COR-L47 (cell line): ENCODE measurements around the gene MAP3K5.
"Not testable (repeated sequence)": the region's sequence is repeated elsewhere in the genome, so short reads cannot be mapped to it uniquely, and the experiment has no call there.

Experiments used
- DNase-seq: peaks from one replicate; lab custom pipeline; 2025; lab: John Stamatoyannopoulos, UW

Gene MAP3K5

GRCh38 chr6:136793363-136793762, 1.1 kb upstream of the MAP3K5 start:
- DNase-seq: no peak

DNA sequence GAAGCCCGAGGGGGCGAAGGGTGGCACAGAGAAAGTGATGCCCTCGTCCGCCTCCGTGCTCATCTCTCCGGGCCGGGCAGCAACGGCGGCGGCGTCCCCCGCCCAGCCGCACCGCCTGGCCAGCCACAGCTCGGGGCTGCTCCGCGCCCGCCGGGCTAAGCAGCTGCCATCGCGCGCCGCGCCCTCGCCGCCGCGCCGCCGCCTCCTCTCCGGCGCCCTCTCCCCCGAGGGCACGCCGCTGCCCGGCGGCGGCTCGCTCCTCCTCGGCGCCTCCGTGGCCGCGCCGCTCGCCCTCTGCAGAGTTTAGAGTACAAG, 225 bp downstream of the MAP3K5 start:
- DNase-seq: no peak

GRCh38 chr6:136791296-136792094, 782 bp downstream of the MAP3K5 start:
- DNase-seq: peak; percentile 16

GRCh38 chr6:136790411-136791295, 1.6 kb downstream of the MAP3K5 start:
- no peak for DNase-seq

- not testable (repeated sequence) for DNase-seq
Observed at GRCh38 chr6:136789440-136789839, 2.8 kb downstream of the MAP3K5 start.

DNA sequence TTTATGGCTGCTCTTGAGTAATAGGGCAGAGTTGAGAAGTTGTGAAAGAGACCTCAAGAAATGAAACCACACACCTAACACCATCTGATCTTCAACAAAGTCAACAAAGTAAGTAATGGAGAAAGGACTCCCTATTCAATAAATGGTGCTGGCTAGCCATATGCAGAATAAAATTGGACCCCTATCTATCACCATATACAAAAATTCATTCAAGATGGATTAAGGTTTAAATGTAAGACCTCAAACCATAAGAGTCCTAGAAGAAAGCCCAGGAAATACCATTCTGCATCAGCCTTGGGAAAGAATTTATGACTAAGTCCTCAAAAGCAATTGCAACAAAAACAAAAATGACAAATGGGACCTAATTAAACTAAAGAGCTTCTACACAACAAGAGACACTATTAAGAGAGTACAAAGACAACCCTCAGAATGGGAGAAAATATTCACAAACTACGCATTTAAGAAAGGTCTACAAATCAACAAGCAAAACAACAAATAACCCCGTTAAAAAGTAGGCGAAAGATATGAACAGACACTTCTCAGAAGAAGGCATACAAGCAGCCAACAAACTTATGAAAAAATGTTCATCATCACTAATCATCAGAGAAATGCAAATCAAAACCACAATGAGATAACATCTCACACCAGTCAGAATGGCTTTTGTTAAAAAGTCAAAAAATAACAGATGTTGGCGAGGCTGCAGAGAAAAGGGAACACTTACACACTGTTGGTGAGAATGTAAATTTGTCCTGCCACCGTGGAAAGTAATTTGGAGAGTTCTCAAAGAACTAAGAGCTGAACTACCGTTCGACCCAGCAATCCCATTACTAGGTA, 4.0 kb downstream of the MAP3K5 start:
- no peak for DNase-seq

DNA sequence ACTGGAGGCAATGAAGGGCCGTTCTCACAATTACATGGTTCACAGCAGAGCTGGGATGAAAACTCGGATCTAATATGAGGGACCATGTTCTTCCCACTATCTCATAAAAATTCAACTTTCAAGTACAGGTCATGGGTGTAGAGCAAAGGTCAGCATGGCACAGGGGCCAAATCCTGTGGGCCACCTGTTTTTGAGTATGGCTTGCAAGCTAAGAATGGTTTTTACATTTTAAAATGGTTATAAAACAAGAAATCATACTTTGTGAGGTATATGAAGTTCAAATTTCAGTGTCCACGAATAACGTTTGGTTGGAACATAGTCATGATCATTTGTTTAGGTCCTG, 4.6 kb downstream of the MAP3K5 start:
- DNase-seq: no peak

- no peak for DNase-seq
Observed at GRCh38 chr6:136786658-136787057, 5.6 kb downstream of the MAP3K5 start.

- no peak for DNase-seq
Observed at GRCh38 chr6:136784910-136785746, 7.1 kb downstream of the MAP3K5 start.

DNA sequence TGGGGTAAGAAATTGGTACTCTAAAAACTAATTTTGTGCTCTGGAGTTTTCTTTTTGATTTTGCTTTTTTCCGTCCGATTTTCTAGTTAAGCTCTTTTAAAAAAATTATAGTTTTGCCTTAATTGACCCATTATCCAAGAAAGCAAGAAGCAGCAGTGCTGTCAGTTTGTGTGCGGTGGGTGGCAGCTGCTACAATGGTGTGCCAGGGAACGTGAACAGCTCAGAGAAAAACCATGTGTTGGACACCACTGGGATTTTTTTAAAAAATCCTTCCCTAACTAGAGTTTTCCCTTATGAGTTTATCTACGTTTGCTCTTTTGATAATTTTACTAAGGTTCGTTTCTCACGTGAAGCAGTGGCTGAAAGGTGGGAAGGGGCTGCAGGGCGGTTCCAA, 8.0 kb downstream of the MAP3K5 start:
- no peak for DNase-seq

DNA sequence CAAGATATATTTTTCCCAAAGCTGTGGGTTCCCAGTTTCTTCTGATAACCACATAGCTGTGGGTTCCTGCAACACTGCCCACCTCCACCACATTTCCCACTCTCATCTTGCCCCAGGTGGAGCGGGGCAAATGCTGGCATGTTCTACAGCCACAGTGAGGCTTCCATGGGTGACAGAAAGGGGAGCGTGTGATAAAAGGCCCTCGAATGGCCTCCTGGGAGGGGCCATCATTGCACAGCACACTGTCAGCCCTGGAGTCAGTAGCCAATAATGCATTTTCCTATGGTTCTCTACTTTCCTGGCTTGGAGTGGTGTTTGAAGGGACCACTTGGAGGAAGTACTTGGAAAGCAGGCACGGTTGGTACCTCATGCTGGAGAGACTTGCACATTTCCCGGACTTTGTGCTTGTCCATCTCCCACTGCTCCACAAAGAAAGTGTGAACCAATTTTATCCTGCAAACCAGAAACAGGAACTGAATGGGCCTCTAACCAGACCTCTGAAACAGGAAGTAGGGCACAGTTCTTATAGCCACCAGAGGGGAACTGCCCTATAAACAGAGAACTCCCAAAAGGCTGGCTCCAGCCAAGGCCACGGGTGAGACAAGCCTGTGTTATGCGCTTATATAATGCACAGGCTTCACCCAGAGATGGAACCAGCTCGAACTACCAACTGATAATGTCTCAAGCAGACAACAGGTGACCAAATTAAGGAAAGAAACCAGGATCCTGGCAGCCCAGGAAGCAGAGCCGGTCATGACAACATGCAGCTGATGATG, 8.6 kb downstream of the MAP3K5 start:
- no peak for DNase-seq

DNA sequence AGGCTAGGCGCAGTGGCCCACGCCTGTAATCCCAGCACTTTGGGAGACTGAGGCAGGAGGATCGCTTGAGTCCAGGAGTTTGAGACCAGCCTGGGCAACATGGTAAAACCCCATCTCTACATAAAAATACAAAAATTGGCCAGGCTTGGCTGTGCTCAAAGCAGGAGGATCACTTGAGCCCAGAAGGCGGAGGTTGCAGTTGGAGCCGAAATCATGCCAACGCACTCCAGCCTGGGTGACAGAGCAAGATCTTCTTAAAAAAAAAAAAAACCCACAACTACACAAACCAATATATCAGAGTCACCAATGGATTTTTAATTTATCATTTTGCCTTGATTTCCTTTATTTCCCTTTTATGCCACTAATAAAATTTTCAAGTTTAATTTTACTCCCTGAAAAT, 9.3 kb downstream of the MAP3K5 start:
- no peak for DNase-seq

DNA sequence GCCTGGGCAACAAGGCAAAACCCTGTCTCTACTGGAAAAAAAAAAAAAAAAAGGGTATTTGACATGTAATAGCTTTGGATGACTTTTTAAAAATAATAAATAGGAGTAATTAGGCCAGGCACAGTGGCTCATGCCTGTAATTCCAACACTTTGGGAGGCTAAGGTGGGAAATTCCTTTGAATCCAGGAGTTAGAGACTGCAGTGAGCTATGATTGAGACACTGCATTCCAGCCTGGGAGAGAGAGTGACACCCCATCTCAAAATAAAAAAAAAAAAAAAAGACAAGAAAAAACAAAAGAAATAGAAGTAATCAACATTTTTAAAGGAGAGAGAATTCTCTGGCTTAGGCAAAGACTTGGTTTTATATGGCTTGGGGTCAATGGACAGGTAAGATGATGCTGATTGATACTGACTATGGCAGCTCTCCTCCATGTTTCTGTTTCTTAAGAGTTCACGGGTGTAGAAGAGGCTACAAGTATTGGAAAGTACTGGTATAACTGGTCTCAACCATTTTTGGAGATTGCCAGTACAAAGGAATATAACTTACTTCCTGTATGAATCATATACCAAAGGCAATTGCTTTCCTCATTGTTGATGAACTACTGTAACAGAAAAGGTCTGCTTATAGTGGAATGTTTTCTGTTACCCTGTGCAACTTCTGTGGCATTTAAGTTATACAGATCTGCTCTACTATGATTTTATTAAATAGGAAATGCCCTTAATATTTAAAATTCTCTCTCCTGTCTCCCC, 10.1 kb downstream of the MAP3K5 start:
- no peak for DNase-seq

GRCh38 chr6:136780972-136781371, 11.3 kb downstream of the MAP3K5 start:
- no peak for DNase-seq

GRCh38 chr6:136779682-136780081, 12.6 kb downstream of the MAP3K5 start:
- DNase-seq: no peak

DNA sequence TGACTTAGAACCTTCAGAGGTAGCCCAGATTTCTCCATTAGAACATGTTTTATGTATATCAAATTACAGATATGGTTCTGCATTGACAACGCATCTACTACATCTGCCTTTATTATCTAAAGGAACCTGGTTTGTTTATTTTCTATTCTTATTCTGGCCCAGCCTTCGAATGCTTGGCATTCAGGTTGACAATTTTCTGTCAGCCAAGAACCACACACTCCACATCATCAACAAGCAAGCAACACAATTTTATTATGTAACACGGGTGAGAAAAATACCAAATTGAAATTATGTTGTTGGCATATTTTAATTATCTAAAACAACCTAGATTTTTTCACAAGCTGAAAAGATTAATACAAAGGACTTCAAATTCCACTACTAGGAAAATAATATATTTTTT, 14.6 kb downstream of the MAP3K5 start:
- no peak for DNase-seq

GRCh38 chr6:136775548-136775947, 16.7 kb downstream of the MAP3K5 start:
- no peak for DNase-seq

DNA sequence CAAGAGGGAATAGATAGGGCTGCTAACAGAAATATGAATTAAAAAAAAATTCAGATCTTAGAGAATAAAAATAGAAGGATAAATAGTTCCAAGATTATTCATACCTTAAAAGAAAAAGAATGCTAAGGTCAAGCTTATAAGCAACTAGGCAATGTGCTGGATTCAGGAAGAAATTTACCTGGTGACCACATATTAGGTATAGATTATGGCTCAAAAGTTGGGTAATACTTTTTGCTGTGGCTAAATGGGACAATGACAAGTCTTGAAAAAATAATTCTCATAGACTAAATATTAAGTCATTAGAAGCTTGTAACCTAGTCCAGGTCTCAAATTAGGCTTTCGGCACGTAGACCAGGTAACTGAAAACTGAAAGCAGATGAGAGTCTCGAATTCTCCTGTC, 17.2 kb downstream of the MAP3K5 start:
- no peak for DNase-seq

DNA sequence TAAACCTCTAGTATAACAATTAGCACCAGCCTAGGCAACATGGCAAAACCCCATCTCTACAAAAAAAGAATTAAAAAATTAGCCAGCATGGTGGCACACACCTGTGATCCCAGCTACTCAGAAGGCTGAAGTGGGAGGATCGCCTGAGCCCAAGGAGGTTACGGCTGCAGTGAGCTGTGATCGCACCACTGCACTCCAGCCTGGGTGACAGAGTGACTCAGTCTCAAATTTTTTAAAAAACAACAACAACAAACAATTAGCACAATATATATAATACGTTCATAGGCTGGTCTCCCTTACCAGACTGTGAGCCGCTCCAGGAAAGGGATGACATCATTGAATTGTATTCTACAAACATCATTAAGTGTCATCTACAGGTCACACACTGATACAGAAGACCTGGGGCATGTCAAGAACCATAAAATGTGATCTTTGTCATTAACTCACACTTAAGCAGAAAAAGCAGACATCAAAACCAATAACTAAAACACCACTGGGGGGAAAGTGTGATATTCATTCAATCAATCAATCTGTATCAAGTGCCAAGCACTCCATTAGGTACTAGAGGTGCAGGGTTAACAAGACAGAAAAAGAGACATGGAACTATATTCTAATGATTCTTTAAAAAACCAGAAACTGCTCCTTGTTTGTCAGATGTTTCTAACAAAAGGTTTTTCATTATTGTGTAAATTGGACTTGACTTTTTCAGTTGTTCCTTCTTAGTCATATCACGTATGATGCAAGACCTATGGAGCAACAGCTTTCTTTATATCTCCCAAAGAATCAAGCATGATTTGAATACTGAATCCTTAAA, 17.8 kb downstream of the MAP3K5 start:
- no peak for DNase-seq

- DNase-seq: no peak
Observed at GRCh38 chr6:136773473-136773796, 18.8 kb downstream of the MAP3K5 start.
